Upper lobe of left lung (tissue), 6 donors: Measurements from ENCODE around the gene CNTNAP2. TPM values are rescaled to one million over a fixed set of nuclear protein-coding genes. Genes with fewer than 3 reads are reported as not detected.

Experiments
- ATAC-seq, 2 donors: fragments of 200-7000 bp; cut with Tn5 transposase; one replicate each; pipeline ENCODE4 v1.9.1; 2022; ENCODE audit warnings: mild to moderate bottlenecking in 2 of 2, moderate library complexity in 2 of 2; ENCODE audit not compliant: low FRiP score in 2 of 2
- DNase-seq, 2 donors: peaks; one replicate each; pipeline ENCODE4 v3.0.0-alpha.2; 2019 to 2020
- H3K27ac ChIP-seq, 4 donors: fragments of 200-600 bp; sonication (generic); one replicate each; pipeline ENCODE4 v1.5.1; 2016 to 2019
- H3K27me3 ChIP-seq, 4 donors: fragments of 200-600 bp; sonication (generic); one replicate each; pipeline ENCODE4 v1.5.1; 2017 to 2019
- H3K36me3 ChIP-seq, 4 donors: fragments of 200-600 bp; sonication (generic); one replicate each; pipeline ENCODE4 v1.5.1; 2016 to 2019
- H3K4me1 ChIP-seq, 4 donors: fragments of 200-600 bp; sonication (generic); one replicate each; pipeline ENCODE4 v1.5.1; 2018 to 2019
- H3K4me3 ChIP-seq, 4 donors: fragments of 200-600 bp; sonication (generic); one replicate each; pipeline ENCODE4 v1.5.1; 2017 to 2019; ENCODE audit warnings: mild to moderate bottlenecking in 2 of 4, moderate library complexity in 1 of 4
- H3K9me3 ChIP-seq, 4 donors: fragments of 200-600 bp; sonication (generic); one replicate each; pipeline ENCODE4 v1.5.1; 2018 to 2019
- EP300 ChIP-seq, 4 donors: sonication (generic); formaldehyde crosslinking; IDR thresholded peaks; one replicate each; pipeline ENCODE4 v1.5.1; 2017; ENCODE audit warnings: antibody characterized with exemption in 4 of 4, control low read depth in 2 of 4
- POLR2A ChIP-seq, 4 donors: fragments of 450-650 bp; IDR thresholded peaks; one replicate each; pipeline ENCODE4 v1.5.1; 2016 to 2017; ENCODE audit warnings: antibody characterized with exemption in 4 of 4, mild to moderate bottlenecking in 2 of 4
- POLR2AphosphoS5 ChIP-seq, 2 donors: sonication (generic); formaldehyde crosslinking; IDR thresholded peaks; one replicate each; pipeline ENCODE4 v1.5.1; 2017; ENCODE audit warnings: antibody characterized with exemption in 2 of 2
- WGBS, 2 donors: methylation state at CpG; one replicate each; pipeline ENCODE4 v1.1.5; 2017 to 2018; 5-methylcytosine and 5-hydroxymethylcytosine counted together
- total RNA-seq, 6 donors: library from RNA; depleted of rRNA in 4 of 6; stranded (reverse); fragments of >200 nt in 4 of 6; gene quantifications; one replicate each; pipeline versions ENCODE4 v1.1.0 to v1.2.1, GENCODE V29; 2016 to 2021
- TF ChIP-seq, protein P1 (sequence below), 6 experiments: fragments of 450-650 bp in 4 of 6; fragments of 200-600 bp in 2 of 6; sonication (generic) in 2 of 6; IDR thresholded peaks; one replicate each; pipeline ENCODE4 v1.5.1; 2016 to 2019; ENCODE audit warnings: antibody characterized with exemption in 6 of 6
- donor health status: DM: no; HTN: no; CAD: no; lungs with moderate emphysema.
- donor health status: DM: no; HTN: yes; CAD: no; lungs with severe emphysema.

The CNTNAP2 gene
- total RNA-seq, 6 donors from 2014 or later = 0.06 to 1.0 (median 0.37) TPM

DNA sequence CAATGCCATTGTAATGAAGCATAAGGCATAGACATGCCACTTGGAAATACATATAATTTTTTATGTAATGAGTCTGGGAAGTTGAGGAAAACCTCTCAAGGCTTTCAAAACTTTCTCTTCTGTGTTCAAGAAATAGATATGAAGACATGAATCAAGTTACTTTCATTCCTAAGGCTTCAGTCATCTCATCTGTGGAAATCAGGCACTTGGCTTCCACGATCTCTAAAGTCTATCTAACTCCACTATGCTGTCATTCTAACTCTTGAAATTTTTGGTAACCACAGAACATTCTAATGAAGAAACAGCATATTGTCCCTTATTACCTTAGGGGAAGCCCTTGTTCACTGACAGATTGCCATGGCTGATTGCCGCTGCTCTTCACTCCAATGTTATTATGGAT lies 242.6 kb downstream of the CNTNAP2 start:
- TF ChIP-seq POLR2A (IDR thresholded peaks at IDR 0.05) (no peak), EP300 (IDR thresholded peaks at IDR 0.05) (no peak), POLR2AphosphoS5 (IDR thresholded peaks at IDR 0.05) (no peak)
- TF ChIP-seq, protein P1, sequence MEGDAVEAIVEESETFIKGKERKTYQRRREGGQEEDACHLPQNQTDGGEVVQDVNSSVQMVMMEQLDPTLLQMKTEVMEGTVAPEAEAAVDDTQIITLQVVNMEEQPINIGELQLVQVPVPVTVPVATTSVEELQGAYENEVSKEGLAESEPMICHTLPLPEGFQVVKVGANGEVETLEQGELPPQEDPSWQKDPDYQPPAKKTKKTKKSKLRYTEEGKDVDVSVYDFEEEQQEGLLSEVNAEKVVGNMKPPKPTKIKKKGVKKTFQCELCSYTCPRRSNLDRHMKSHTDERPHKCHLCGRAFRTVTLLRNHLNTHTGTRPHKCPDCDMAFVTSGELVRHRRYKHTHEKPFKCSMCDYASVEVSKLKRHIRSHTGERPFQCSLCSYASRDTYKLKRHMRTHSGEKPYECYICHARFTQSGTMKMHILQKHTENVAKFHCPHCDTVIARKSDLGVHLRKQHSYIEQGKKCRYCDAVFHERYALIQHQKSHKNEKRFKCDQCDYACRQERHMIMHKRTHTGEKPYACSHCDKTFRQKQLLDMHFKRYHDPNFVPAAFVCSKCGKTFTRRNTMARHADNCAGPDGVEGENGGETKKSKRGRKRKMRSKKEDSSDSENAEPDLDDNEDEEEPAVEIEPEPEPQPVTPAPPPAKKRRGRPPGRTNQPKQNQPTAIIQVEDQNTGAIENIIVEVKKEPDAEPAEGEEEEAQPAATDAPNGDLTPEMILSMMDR (IDR thresholded peaks at IDR 0.05) = no peak
- WGBS, 2 donors = 84 to 86% methylated on average over 2 of the region's 2 CpGs
- no peaks in the 10 kb centered on the region for H3K4me1 ChIP-seq
- no peak overlapping the region for H3K27ac ChIP-seq
- no peaks in the 10 kb centered on the region for H3K9me3 ChIP-seq
- no peak overlapping the region for H3K4me3 ChIP-seq
- no peaks in the 10 kb centered on the region for H3K27me3 ChIP-seq
- ATAC-seq (no peak), DNase-seq (no peak)
- no peaks in the 10 kb centered on the region for H3K36me3 ChIP-seq

DNA sequence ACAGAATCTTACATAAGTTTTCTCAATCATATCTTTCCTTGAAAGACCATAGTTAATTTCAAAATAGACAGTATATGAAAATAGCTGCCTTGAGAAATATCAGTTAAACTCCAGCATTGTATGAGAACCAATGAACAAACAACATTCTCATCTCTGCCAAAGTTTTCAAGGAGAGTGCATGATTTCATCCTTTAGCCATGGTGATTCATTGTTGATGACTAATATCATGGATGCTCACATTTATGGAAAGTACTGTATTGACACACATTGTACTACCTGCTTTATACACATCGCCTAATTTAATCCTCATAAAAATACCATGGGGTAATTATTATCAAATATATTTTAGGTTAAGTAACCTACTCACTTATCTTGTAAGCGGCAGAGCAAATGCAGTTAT lies 250.3 kb downstream of the CNTNAP2 start:
- WGBS, 2 donors = 83 to 90% methylated on average over 2 of the region's 2 CpGs
- TF ChIP-seq POLR2AphosphoS5 (IDR thresholded peaks at IDR 0.05) = no peak
- TF ChIP-seq, protein P1 (IDR thresholded peaks at IDR 0.05) = no peak
- TF ChIP-seq EP300 (IDR thresholded peaks at IDR 0.05) = no peak
- H3K27me3 ChIP-seq = no peaks in the 10 kb centered on the region
- no peaks in the 10 kb centered on the region for H3K9me3 ChIP-seq
- H3K36me3 ChIP-seq = no peaks in the 10 kb centered on the region
- no peak overlapping the region for H3K27ac ChIP-seq
- H3K4me1 ChIP-seq = no peaks in the 10 kb centered on the region
- H3K4me3 ChIP-seq = no peak overlapping the region
- ATAC-seq (no peak), DNase-seq (no peak)

DNA sequence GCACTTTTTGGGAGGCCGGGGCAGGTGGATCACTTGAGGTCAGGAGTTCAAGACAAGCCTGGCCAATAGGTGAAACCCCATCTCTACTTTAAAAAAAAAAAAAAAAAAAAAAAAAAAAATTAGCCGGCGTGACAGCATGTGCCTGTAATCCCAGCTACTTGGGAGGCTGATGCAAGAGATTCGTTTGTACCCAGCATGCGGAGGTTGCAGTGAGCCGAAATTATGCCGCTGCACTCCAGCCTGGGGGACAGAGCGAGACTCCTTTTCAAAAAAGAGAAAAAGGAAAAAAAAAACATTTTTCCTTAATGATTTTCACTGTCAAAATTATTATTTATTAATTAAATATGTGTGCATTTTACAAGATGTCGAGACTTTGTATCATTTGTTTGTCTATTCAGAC lies 253.6 kb downstream of the CNTNAP2 start:
- no peak for DNase-seq
- WGBS, 2 donors = 90 to 92% methylated on average over 9 of the region's 9 CpGs
- no peaks in the 10 kb centered on the region for H3K27me3 ChIP-seq
- H3K36me3 ChIP-seq = no peaks in the 10 kb centered on the region
- no peak overlapping the region for H3K27ac ChIP-seq
- H3K4me3 ChIP-seq = no peak overlapping the region
- H3K4me1 ChIP-seq = no peaks in the 10 kb centered on the region
- no peak for TF ChIP-seq POLR2A (IDR thresholded peaks at IDR 0.05)
- TF ChIP-seq, protein P1 (IDR thresholded peaks at IDR 0.05) = no peak
- H3K9me3 ChIP-seq = no peaks in the 10 kb centered on the region
- no peak for ATAC-seq

DNA sequence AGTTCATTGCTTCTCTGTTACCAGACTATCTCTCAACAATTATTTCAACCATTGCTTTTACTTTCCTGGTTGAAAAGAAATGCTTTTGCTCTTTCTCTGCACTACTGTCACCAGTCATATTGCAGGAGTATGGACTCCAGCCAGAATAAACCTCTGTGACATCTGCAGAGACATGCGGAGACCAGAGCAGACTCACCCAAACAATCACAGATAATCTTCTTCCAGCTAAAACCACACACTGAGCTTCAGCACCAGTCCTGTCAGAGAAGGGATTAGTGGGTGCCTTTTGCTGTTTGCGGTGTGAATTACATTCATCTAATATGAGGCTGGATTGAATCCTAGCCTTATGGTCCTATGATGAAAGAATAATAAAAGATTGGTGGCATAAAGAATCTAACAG lies 258.6 kb downstream of the CNTNAP2 start:
- Histone ChIP-seq H3K9me3 (no peaks in the 10 kb centered on the region), H3K36me3 (no peaks in the 10 kb centered on the region), H3K27me3 (no peaks in the 10 kb centered on the region), H3K4me3 (no peak overlapping the region), H3K27ac (no peak overlapping the region), H3K4me1 (no peaks in the 10 kb centered on the region)
- DNase-seq (no peak), ATAC-seq (no peak)
- TF ChIP-seq POLR2A (IDR thresholded peaks at IDR 0.05) = no peak
- no peak for TF ChIP-seq POLR2AphosphoS5 (IDR thresholded peaks at IDR 0.05)
- TF ChIP-seq, protein P1 (IDR thresholded peaks at IDR 0.05) = no peak
- TF ChIP-seq EP300 (IDR thresholded peaks at IDR 0.05) = no peak
- 61 to 68% methylated on average over 2 of the region's 2 CpGs for WGBS, 2 donors

DNA sequence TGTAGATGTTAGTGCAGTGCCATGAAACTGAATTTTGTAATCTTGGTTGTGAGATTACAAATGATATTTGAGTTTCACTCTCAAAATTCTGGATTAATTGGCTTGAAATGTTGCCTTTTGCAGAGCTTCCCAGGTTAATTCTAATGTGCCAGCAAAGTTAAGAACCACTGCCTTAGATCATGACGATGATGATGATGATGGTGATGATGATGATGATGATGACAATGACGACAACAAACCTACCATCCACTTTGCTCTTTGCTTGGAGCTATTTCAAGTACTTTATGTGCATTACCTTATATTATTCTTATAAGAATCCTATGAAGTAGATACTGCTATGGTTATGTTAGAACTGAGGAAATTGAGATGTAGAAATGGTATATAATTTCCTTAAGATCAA lies 261.6 kb downstream of the CNTNAP2 start:
- DNase-seq (no peak), ATAC-seq (no peak)
- Histone ChIP-seq H3K9me3 (no peaks in the 10 kb centered on the region), H3K36me3 (no peaks in the 10 kb centered on the region), H3K27me3 (no peaks in the 10 kb centered on the region), H3K4me3 (no peak overlapping the region), H3K27ac (no peak overlapping the region), H3K4me1 (no peaks in the 10 kb centered on the region)
- TF ChIP-seq POLR2AphosphoS5 (IDR thresholded peaks at IDR 0.05) (no peak), POLR2A (IDR thresholded peaks at IDR 0.05) (no peak), EP300 (IDR thresholded peaks at IDR 0.05) (no peak)
- TF ChIP-seq, protein P1 (IDR thresholded peaks at IDR 0.05) = no peak
- WGBS, 2 donors = 80 to 88% methylated on average over 2 of the region's 2 CpGs
